Activated T-helper 2 cell treated with anti-CD3 and anti-CD28 coated beads, Interferon-gamma antibody, Interleukin-2, Interleukin-4, amounts not matched to agents 10 μg/mL and 5 μg/mL and 100 μg/mL, durations not matched to agents 14 hours and 24 hours and 36 hours (primary cell): Measurements from ENCODE around the gene DHRS3. TPM values are rescaled to one million over a fixed set of nuclear protein-coding genes. Genes with fewer than 3 reads are reported as not detected.
"Not testable (repeated sequence)": the region's sequence is repeated elsewhere in the genome, so short reads cannot be mapped to it uniquely, and the experiment has no call there.

Source experiments
- DNase-seq: peaks from one replicate; pipeline ENCODE4 v3.0.0; 2021; ENCODE audit warnings: low spot score
- H3K27ac Mint-ChIP-seq: one replicate; pipeline ENCODE4 v1.8.0; 2021; ENCODE audit warnings: mixed read lengths
- H3K27me3 Mint-ChIP-seq: one replicate; pipeline ENCODE4 v1.8.0; 2021; ENCODE audit warnings: low read depth, mixed read lengths
- H3K36me3 Mint-ChIP-seq: one replicate; pipeline ENCODE4 v1.8.0; 2021; ENCODE audit warnings: low read depth, mixed read lengths
- H3K4me1 Mint-ChIP-seq: one replicate; pipeline ENCODE4 v1.8.0; 2021; ENCODE audit warnings: low read depth, mixed read lengths
- H3K4me3 Mint-ChIP-seq: one replicate; pipeline ENCODE4 v1.8.0; 2021; ENCODE audit warnings: low read depth, mild to moderate bottlenecking, moderate library complexity, mixed read lengths
- H3K9me3 Mint-ChIP-seq: one replicate; pipeline ENCODE4 v1.8.0; 2021; ENCODE audit warnings: mixed read lengths
- intact Hi-C: fragments of 100-400 bp; cut with micrococcal nuclease; formaldehyde crosslinking; loops from one replicate; pipeline ENCODE4 v1.15.1; 2023
- total RNA-seq: library from RNA; stranded (reverse); gene quantifications from 2 replicates; pipeline ENCODE4 v1.2.3, GENCODE V29; 2022

The DHRS3 gene
- total RNA-seq, 1 donor from 2014 or later: 93.6 TPM

- no peak overlapping the region for H3K27ac Mint-ChIP-seq
- H3K9me3 Mint-ChIP-seq: peaks cover 29% of the 10 kb centered on the region
- peaks cover 11% of the 10 kb centered on the region for H3K4me1 Mint-ChIP-seq
- H3K36me3 Mint-ChIP-seq: peaks cover 27% of the 10 kb centered on the region
- DNase-seq: no peak
- intact Hi-C loops: no loop called here
- H3K27me3 Mint-ChIP-seq: no peaks in the 10 kb centered on the region
- no peak overlapping the region for H3K4me3 Mint-ChIP-seq
Observed at GRCh38 chr1:12536023-12536639, 81.9 kb downstream of the DHRS3 start.

GRCh38 chr1:12532405-12533315 lies 85.3 kb downstream of the DHRS3 start:
- no peak for DNase-seq
- Mint-ChIP-seq H3K4me3 (no peak overlapping the region), H3K27me3 (no peaks in the 10 kb centered on the region), H3K27ac (no peak overlapping the region), H3K36me3 (peaks cover 26% of the 10 kb centered on the region), H3K4me1 (peaks cover 29% of the 10 kb centered on the region), H3K9me3 (peaks cover 28% of the 10 kb centered on the region)
- intact Hi-C loops: no loop called here

- H3K9me3 Mint-ChIP-seq: peaks cover 14% of the 10 kb centered on the region
- DNase-seq: no peak
- intact Hi-C loops: no loop called here
- H3K27ac Mint-ChIP-seq: peak overlapping the region; percentile 61
- H3K36me3 Mint-ChIP-seq: peaks cover 13% of the 10 kb centered on the region
- peaks cover 25% of the 10 kb centered on the region for H3K4me1 Mint-ChIP-seq
- no peak overlapping the region for H3K4me3 Mint-ChIP-seq
- no peaks in the 10 kb centered on the region for H3K27me3 Mint-ChIP-seq
Observed at GRCh38 chr1:12531179-12531499, 86.9 kb downstream of the DHRS3 start.

GRCh38 chr1:12530462-12531178 lies 87.4 kb downstream of the DHRS3 start:
- no peak for DNase-seq
- H3K4me3 Mint-ChIP-seq: no peak overlapping the region
- H3K9me3 Mint-ChIP-seq: peaks cover 9% of the 10 kb centered on the region
- peaks cover 26% of the 10 kb centered on the region for H3K4me1 Mint-ChIP-seq
- H3K27me3 Mint-ChIP-seq: no peaks in the 10 kb centered on the region
- H3K27ac Mint-ChIP-seq: no peak overlapping the region
- peaks cover 9% of the 10 kb centered on the region for H3K36me3 Mint-ChIP-seq
- intact Hi-C loops: no loop called here

GRCh38 chr1:12529640-12530174 lies 88.3 kb downstream of the DHRS3 start:
- peak overlapping the region; percentile 85 for H3K27ac Mint-ChIP-seq

GRCh38 chr1:12528021-12528852 lies 89.8 kb downstream of the DHRS3 start:
- H3K36me3 Mint-ChIP-seq: no peaks in the 10 kb centered on the region
- no peaks in the 10 kb centered on the region for H3K27me3 Mint-ChIP-seq
- H3K27ac Mint-ChIP-seq: peak overlapping the region; percentile 6
- no peaks in the 10 kb centered on the region for H3K9me3 Mint-ChIP-seq
- peaks cover 33% of the 10 kb centered on the region for H3K4me1 Mint-ChIP-seq
- intact Hi-C loops: loop anchor here (2.0 kb wide), 1 partner anchor 17 kb away; no protein-coding TSS in a partner anchor
- DNase-seq: no peak
- H3K4me3 Mint-ChIP-seq: no peak overlapping the region

More at GRCh38 chr1:12529640-12530174, 88.3 kb downstream of the DHRS3 start:
- Mint-ChIP-seq H3K4me3 (no peak overlapping the region), H3K27me3 (no peaks in the 10 kb centered on the region), H3K9me3 (peaks cover 3% of the 10 kb centered on the region), H3K4me1 (peaks cover 34% of the 10 kb centered on the region), H3K36me3 (peaks cover 3% of the 10 kb centered on the region)
- intact Hi-C loops: loop anchor here (2.0 kb wide), 1 partner anchor 19 kb away; no protein-coding TSS in a partner anchor
- DNase-seq: no peak

- H3K27ac Mint-ChIP-seq: no peak overlapping the region
- peaks cover 34% of the 10 kb centered on the region for H3K4me1 Mint-ChIP-seq
- DNase-seq: no peak
- H3K27me3 Mint-ChIP-seq: no peaks in the 10 kb centered on the region
- no peaks in the 10 kb centered on the region for H3K9me3 Mint-ChIP-seq
- H3K36me3 Mint-ChIP-seq: no peaks in the 10 kb centered on the region
- intact Hi-C loops: no loop called here
- H3K4me3 Mint-ChIP-seq: no peak overlapping the region
Observed at GRCh38 chr1:12527564-12527963, 90.4 kb downstream of the DHRS3 start.

GRCh38 chr1:12525311-12526181 lies 92.5 kb downstream of the DHRS3 start:
- intact Hi-C loops: no loop called here
- no peaks in the 10 kb centered on the region for H3K9me3 Mint-ChIP-seq
- H3K36me3 Mint-ChIP-seq: no peaks in the 10 kb centered on the region
- H3K4me3 Mint-ChIP-seq: no peak overlapping the region
- peaks cover 26% of the 10 kb centered on the region for H3K4me1 Mint-ChIP-seq
- no peaks in the 10 kb centered on the region for H3K27me3 Mint-ChIP-seq
- DNase-seq: no peak
- peak overlapping the region; percentile 72 for H3K27ac Mint-ChIP-seq

GRCh38 chr1:12524266-12524665 lies 93.7 kb downstream of the DHRS3 start:
- no peak for DNase-seq
- Mint-ChIP-seq H3K4me1 (peaks cover 22% of the 10 kb centered on the region), H3K9me3 (no peaks in the 10 kb centered on the region), H3K4me3 (no peak overlapping the region), H3K36me3 (peaks cover 4% of the 10 kb centered on the region), H3K27ac (no peak overlapping the region), H3K27me3 (no peaks in the 10 kb centered on the region)
- intact Hi-C loops: no loop called here

- H3K4me1 Mint-ChIP-seq: peaks cover 26% of the 10 kb centered on the region
- DNase-seq, H3K36me3 Mint-ChIP-seq, intact Hi-C loops, H3K4me3 Mint-ChIP-seq, H3K27ac Mint-ChIP-seq, H3K27me3 Mint-ChIP-seq, H3K9me3 Mint-ChIP-seq: not testable (repeated sequence)
Observed at GRCh38 chr1:12522780-12523179, 95.2 kb downstream of the DHRS3 start.

- H3K9me3 Mint-ChIP-seq: no peaks in the 10 kb centered on the region
- peaks cover 10% of the 10 kb centered on the region for H3K36me3 Mint-ChIP-seq
- intact Hi-C loops: no loop called here
- no peak overlapping the region for H3K4me3 Mint-ChIP-seq
- H3K4me1 Mint-ChIP-seq: peaks cover 34% of the 10 kb centered on the region
- DNase-seq: no peak
- H3K27ac Mint-ChIP-seq: no peak overlapping the region
- H3K27me3 Mint-ChIP-seq: no peaks in the 10 kb centered on the region
Observed at GRCh38 chr1:12521096-12521495, 96.9 kb downstream of the DHRS3 start.
